HUDEP-2 (cell line): Measurements from ENCODE around the gene ARIH1.

Experiments used
- DNase-seq, 76 experiments: peaks; one replicate each; lab custom pipeline; 2025; ENCODE audit not compliant: unreplicated experiment in 76 of 76; lab: John Stamatoyannopoulos, UW

The ARIH1 gene

GRCh38 chr15:72534523-72534922 is 60.4 kb downstream of the ARIH1 start:
- DNase-seq: no peak

GRCh38 chr15:72535911-72536310 is 61.8 kb downstream of the ARIH1 start:
- DNase-seq: no peak

GRCh38 chr15:72536506-72536905 is 62.4 kb downstream of the ARIH1 start:
- DNase-seq: no peak

GRCh38 chr15:72538931-72539330 is 64.8 kb downstream of the ARIH1 start:
- DNase-seq: no peak

GRCh38 chr15:72540606-72541237 is 66.6 kb downstream of the ARIH1 start:
- DNase-seq: no peak

- DNase-seq: no peak
Measured at GRCh38 chr15:72541674-72542073, 67.5 kb downstream of the ARIH1 start.

GRCh38 chr15:72545156-72545555 is 71.0 kb downstream of the ARIH1 start:
- no peak for DNase-seq

- no peak for DNase-seq
Measured at GRCh38 chr15:72554471-72555425, 80.6 kb downstream of the ARIH1 start.

- no peak for DNase-seq
Measured at GRCh38 chr15:72559781-72560180, 85.7 kb downstream of the ARIH1 start.

- no peak for DNase-seq
Measured at GRCh38 chr15:72560458-72560857, 86.3 kb downstream of the ARIH1 start.

- DNase-seq: no peak
Measured at GRCh38 chr15:72562386-72562785, 88.3 kb downstream of the ARIH1 start.

GRCh38 chr15:72562878-72563277 is 88.7 kb downstream of the ARIH1 start:
- DNase-seq: no peak

- DNase-seq: no peak
Measured at GRCh38 chr15:72564091-72564490, 90.0 kb downstream of the ARIH1 start.

- DNase-seq: no peak
Measured at GRCh38 chr15:72566973-72567372, 92.8 kb downstream of the ARIH1 start.

GRCh38 chr15:72570059-72570458 is 95.9 kb downstream of the ARIH1 start:
- no peak for DNase-seq

- DNase-seq: no peak
Measured at GRCh38 chr15:72579814-72580213, 105.7 kb downstream of the ARIH1 start.

- no peak for DNase-seq
Measured at GRCh38 chr15:72584006-72584405, 109.9 kb downstream of the ARIH1 start.

- DNase-seq: no peak
Measured at GRCh38 chr15:72585025-72585424, 110.9 kb downstream of the ARIH1 start.

- DNase-seq: peak in 2 of 76 experiments; percentile 2 to 4
Measured at GRCh38 chr15:72585476-72586058, 111.4 kb downstream of the ARIH1 start.

- DNase-seq: no peak
Measured at GRCh38 chr15:72588096-72588495, 114.0 kb downstream of the ARIH1 start.

- no peak for DNase-seq
Measured at GRCh38 chr15:72590427-72590826, 116.3 kb downstream of the ARIH1 start.

- no peak for DNase-seq
Measured at GRCh38 chr15:72591361-72591760, 117.2 kb downstream of the ARIH1 start.
